ENCODE measurements around the gene YWHAB.

- TF ChIP-seq, protein P1, sequence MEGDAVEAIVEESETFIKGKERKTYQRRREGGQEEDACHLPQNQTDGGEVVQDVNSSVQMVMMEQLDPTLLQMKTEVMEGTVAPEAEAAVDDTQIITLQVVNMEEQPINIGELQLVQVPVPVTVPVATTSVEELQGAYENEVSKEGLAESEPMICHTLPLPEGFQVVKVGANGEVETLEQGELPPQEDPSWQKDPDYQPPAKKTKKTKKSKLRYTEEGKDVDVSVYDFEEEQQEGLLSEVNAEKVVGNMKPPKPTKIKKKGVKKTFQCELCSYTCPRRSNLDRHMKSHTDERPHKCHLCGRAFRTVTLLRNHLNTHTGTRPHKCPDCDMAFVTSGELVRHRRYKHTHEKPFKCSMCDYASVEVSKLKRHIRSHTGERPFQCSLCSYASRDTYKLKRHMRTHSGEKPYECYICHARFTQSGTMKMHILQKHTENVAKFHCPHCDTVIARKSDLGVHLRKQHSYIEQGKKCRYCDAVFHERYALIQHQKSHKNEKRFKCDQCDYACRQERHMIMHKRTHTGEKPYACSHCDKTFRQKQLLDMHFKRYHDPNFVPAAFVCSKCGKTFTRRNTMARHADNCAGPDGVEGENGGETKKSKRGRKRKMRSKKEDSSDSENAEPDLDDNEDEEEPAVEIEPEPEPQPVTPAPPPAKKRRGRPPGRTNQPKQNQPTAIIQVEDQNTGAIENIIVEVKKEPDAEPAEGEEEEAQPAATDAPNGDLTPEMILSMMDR (IDR thresholded peaks at IDR 0.05) = no peak
- no peak for TF ChIP-seq POLR2AphosphoS5 (IDR thresholded peaks at IDR 0.05)
- TF ChIP-seq POLR2A (IDR thresholded peaks at IDR 0.05) = no peak
Observed at GRCh38 chr20:44954211-44954610, 68.7 kb downstream of the YWHAB start.
